MM.1S (cell line): ENCODE data around the gene CCL4L2.

ENCODE experiments used
- EZH2 ChIP-seq: fragments of 300-600 bp; sonication (generic); optimal IDR thresholded peaks from 2 replicates; pipeline ENCODE3; 2017; ENCODE audit warnings: low read depth, mild to moderate bottlenecking, antibody characterized with exemption, low read length, mixed read lengths
- EZH2phosphoT487 ChIP-seq: fragments of 300-600 bp; sonication (generic); IDR thresholded peaks from 2 replicates; pipeline ENCODE4 v1.6.1; 2018; ENCODE audit warnings: antibody characterized with exemption, low read length
- TF ChIP-seq, protein P1 (sequence below): fragments of 300-600 bp; sonication (generic); IDR thresholded peaks from 2 replicates; pipeline ENCODE4 v1.5.1; 2016; ENCODE audit warnings: antibody characterized with exemption, low read length, mixed read lengths

- TF ChIP-seq, protein P1, sequence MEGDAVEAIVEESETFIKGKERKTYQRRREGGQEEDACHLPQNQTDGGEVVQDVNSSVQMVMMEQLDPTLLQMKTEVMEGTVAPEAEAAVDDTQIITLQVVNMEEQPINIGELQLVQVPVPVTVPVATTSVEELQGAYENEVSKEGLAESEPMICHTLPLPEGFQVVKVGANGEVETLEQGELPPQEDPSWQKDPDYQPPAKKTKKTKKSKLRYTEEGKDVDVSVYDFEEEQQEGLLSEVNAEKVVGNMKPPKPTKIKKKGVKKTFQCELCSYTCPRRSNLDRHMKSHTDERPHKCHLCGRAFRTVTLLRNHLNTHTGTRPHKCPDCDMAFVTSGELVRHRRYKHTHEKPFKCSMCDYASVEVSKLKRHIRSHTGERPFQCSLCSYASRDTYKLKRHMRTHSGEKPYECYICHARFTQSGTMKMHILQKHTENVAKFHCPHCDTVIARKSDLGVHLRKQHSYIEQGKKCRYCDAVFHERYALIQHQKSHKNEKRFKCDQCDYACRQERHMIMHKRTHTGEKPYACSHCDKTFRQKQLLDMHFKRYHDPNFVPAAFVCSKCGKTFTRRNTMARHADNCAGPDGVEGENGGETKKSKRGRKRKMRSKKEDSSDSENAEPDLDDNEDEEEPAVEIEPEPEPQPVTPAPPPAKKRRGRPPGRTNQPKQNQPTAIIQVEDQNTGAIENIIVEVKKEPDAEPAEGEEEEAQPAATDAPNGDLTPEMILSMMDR: no peak
- TF ChIP-seq EZH2phosphoT487: no peak
- TF ChIP-seq EZH2: no peak
Measured at GRCh38 chr17:36188891-36189306, 22.0 kb upstream of the CCL4L2 start.
